GM21381 (cell line): ENCODE measurements around the gene MYADM.

Source experiments
- ATAC-seq: cut with Tn5 transposase; IDR thresholded peaks from one replicate; pipeline ENCODE4 v1.9.1; 2021; ENCODE audit warnings: mild to moderate bottlenecking, moderate library complexity; ENCODE audit not compliant: unreplicated experiment

MYADM gene

GRCh38 chr19:53909471-53910169, 41.9 kb downstream of the MYADM start:
- ATAC-seq, result no peak

GRCh38 chr19:53910170-53910518, 42.5 kb downstream of the MYADM start:
- no peak for ATAC-seq

- no peak for ATAC-seq
These were observed 45.0 kb downstream of the MYADM start for GRCh38 chr19:53912653-53913052.

GRCh38 chr19:53915000-53915399, 47.3 kb downstream of the MYADM start:
- no peak for ATAC-seq

GRCh38 chr19:53916004-53916403, 48.3 kb downstream of the MYADM start:
- no peak for ATAC-seq

GRCh38 chr19:53917356-53917755, 49.7 kb downstream of the MYADM start:
- ATAC-seq, result no peak
